Fibroblast of skin of abdomen (primary cell): ENCODE data around the gene GREM2.
A peak's percentile ranks its signal among the peaks of the same experiment; 100 is the strongest.

ENCODE experiments used
- DNase-seq: peaks from one replicate; pipeline ENCODE4 v3.0.0-alpha.2; 2013

GREM2 gene

GRCh38 chr1:240555524-240555923 is 56.4 kb downstream of the GREM2 start:
- DNase-seq: peak; percentile 61

GRCh38 chr1:240553351-240553750 is 58.6 kb downstream of the GREM2 start:
- DNase-seq: no peak

DNA sequence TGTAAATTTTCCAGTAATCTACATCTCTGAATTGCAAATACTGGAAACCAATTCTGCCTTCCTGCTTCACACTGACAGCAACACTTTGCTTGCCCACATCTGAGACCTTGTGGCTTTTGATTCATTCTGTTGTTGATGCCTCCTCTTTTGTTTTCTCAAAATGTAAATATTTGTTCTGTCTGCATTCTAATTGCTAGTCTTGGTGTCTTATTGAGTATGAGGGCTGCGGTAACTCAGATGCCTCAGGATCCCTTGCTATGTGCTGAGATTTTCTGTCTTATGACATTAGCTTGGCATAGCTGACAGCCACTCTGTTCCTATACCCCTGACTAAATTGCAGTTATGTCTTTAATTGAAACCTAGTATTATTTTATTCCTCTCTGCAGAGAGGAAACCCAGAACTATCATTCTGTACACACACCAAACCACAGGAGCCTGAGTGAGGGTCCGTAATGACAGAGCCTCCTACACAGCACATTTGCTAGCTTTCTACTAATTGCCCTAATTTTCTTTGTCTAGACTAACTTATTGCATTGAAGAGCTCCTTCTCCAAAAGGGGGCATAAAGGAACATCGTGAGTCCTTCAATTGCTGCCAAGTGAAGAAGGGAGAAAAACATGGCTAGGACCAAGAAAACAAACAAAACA is 72.1 kb downstream of the GREM2 start:
- no peak for DNase-seq

DNA sequence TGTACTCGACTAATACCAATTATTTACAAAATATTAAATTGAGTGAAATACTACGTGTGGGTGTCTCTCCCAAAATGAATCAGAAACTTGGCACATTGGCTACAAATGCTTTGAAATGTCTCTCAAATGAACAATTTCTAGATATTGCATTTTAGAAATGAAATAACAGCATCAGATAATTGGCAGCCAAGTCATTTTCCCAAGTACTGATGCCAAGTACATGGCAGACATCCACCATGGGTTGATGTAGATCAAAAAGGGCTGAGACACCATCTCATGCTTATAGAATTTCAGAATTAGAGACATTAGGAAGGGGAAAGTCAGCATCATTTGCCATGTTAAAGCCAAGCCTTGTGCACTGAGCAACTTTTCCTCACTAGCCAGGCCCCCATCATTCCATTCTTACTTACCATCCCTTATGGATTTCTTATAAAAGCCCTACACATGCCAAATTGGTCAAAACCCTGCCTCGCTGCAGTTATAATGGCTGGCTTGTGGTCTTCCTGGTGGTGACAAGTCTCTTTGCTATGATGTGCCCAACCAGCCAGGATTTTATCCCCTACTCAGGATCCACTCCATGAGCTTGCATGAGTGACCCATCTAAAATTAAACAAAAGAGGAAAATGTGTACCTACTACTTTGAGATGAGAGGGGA is 73.1 kb downstream of the GREM2 start:
- DNase-seq: peak; percentile 37

DNA sequence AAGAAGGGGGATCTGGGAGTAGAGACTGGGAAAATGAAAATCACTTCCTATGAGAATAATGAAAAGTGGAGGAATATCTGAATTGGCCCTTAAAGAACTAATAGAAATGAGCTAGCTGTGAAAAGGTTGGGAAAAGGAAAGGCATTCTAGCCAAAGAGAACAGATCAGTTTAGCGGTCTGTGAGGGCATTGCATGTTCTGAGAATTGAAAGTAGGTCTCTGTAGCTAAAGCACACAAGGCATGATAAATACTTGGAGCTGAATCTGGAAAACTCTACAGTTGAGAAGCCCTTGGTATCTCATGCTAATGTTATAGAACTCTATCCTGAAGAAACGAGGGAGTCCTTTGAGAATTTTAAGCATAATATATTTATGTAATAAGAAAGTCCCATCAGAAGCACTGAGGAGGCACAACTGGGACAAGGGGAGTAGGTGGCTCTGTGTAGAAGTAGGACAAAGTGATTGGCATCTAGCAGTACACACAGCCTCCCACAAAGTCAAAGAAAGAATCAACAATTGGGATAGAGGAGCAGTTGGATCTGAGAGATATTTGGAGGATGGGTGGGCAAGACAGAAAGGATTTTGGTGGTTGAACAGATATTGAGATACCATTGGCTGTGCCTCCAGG is 78.7 kb downstream of the GREM2 start:
- no peak for DNase-seq

- no peak for DNase-seq
Observed at GRCh38 chr1:240528591-240528990, 83.4 kb downstream of the GREM2 start.

- no peak for DNase-seq
Observed at GRCh38 chr1:240527086-240527485, 84.9 kb downstream of the GREM2 start.

GRCh38 chr1:240526312-240526711 is 85.6 kb downstream of the GREM2 start:
- DNase-seq: peak; percentile 25

GRCh38 chr1:240524356-240525069 is 87.4 kb downstream of the GREM2 start:
- DNase-seq: no peak

GRCh38 chr1:240522122-240522822 is 89.7 kb downstream of the GREM2 start:
- no peak for DNase-seq

DNA sequence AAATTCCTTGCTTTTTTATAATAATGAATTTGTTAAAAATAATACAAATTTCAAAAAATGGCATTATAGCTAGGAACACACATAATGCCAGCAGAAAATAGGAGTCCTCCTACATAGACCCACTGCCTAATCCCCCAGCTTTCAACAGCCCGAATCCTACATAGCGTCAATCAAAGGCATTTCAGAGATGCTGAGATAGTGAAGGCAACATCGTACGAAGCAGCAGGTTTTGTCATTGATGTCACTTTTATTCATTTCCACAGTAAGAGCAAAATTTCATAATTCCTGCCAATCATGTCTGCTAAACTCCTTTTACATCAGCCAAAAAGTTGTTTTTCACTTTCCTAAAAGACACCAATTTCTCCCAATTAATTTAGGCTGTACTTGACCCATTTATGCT is 94.1 kb downstream of the GREM2 start:
- no peak for DNase-seq

- no peak for DNase-seq
Observed at GRCh38 chr1:240516069-240516468, 95.9 kb downstream of the GREM2 start.

- DNase-seq: peak; percentile 77
Observed at GRCh38 chr1:240515505-240515904, 96.5 kb downstream of the GREM2 start.

DNA sequence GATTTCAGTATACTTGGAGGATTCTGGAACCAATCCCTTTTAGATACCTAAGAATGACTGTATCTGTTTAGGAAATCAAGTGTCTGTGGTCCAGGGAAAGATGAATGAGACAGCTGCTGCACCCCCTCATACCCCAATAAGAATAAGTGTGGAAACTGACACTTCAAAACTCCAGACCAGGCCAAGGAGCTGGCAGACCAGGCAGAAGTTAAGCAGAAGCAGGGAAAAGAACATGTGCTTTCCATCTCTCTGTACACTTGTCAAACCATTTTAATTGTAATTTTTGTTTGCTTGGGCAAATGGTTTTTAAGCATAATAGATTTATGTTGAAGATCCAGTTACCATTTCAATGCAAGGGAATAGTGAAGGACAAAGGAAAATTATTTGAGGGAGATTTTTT is 100.2 kb downstream of the GREM2 start:
- no peak for DNase-seq

GRCh38 chr1:240508950-240509349 is 103.0 kb downstream of the GREM2 start:
- peak; percentile 82 for DNase-seq

GRCh38 chr1:240508201-240508600 is 103.8 kb downstream of the GREM2 start:
- no peak for DNase-seq

DNA sequence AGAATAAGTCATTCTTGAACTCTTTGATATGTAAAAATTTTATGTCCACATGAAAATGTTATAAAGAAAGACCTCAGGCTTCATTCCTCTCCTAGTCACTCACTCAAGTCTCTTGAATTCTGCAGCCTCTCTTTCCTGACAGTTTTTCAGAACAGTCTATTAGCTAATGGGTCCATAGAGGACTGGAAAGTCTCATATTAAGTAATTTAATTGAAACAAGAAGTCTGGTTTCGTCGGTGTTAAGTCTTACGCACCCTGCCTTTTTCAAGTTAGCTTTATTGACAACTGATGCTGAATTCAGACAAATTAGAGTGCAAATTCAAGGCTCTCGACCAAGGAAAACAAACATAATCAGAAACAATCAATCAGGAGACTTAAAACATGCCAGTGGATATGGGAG is 105.8 kb downstream of the GREM2 start:
- no peak for DNase-seq

DNA sequence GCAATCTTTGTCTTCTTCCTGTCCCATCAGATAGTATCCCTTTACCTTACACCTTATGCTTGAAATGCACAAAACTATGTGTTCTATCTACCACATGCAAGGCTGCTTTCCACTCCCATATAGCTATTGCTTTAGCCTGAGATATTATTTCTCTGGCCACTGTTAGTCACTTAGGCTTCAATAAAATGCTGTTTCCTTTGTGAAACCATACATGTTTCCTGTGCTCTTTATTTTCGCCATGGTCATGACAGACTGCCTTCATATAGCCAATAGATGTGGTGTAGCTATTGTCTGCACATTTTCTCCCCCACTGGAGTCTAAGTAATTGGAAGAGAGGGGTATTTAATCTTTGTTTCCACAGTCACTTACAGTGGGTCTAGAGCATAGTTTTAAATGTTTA is 108.4 kb downstream of the GREM2 start:
- no peak for DNase-seq

DNA sequence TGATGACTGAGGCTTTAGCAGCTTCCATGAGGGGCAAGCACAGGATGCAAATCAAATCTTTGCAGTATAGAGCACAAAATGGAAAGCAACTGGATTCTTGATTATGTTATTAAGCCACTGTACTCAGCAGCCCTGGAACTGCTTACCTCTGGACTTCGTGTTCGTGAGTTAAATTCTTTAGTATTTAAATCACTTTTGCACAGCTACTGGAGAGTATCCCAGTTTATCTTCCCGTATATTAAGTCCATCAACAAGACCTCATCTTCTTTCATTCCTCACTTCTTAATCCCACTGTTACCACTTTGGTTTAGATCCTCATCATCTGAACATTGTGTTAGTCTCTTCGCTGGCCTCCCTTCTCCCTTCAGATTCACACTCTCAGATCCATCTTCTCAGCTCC is 108.9 kb downstream of the GREM2 start:
- peak; percentile 32 for DNase-seq

- DNase-seq: peak; percentile 48
Observed at GRCh38 chr1:240501115-240501514, 110.8 kb downstream of the GREM2 start.

DNA sequence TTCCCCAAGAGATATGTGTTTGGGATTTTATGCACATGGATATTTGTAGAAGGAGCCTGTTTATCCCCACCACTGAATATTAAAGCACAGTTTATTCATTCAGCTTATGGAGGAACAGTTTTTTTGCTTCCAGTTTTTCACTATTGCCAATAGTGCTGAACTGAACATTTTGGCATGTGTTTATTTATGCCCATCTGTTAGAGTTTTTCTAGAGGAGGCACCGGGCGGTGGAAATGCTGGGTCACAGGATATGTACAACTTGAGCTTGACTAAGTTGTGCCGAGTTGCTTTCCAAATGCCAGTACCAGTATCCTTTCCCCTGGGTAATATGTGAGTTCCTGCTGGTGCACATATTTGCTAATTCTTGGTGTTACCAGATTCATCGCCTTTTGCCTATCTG is 111.3 kb downstream of the GREM2 start:
- DNase-seq: no peak

DNA sequence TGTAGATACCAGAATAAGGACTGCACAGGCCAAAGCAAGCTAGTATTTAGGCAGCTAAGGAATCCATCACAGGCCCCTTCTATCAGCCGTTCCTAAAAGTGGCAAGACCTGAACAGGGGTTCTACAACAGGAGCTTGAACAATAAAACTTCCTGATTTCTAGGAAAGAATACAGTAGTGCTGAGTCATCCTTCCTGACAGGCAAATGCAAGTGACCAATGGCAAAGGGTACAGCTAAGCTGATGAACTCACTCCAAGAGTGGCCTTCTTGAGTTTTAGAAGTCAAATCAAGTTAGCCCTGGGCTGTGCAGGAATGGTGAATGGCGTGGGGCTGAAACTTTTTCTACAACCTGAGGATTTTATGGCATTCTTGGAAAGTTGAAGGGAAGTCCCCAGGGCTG is 112.9 kb downstream of the GREM2 start:
- DNase-seq: peak; percentile 48

GRCh38 chr1:240498335-240498734 is 113.6 kb downstream of the GREM2 start:
- DNase-seq: no peak
